GM18868 (cell line): ENCODE measurements around the gene SRP68.

Experiments
- ATAC-seq: cut with Tn5 transposase; IDR thresholded peaks from one replicate; pipeline ENCODE4 v1.9.1; 2021; ENCODE audit warnings: mild to moderate bottlenecking, moderate library complexity; ENCODE audit not compliant: unreplicated experiment

The SRP68 gene

DNA sequence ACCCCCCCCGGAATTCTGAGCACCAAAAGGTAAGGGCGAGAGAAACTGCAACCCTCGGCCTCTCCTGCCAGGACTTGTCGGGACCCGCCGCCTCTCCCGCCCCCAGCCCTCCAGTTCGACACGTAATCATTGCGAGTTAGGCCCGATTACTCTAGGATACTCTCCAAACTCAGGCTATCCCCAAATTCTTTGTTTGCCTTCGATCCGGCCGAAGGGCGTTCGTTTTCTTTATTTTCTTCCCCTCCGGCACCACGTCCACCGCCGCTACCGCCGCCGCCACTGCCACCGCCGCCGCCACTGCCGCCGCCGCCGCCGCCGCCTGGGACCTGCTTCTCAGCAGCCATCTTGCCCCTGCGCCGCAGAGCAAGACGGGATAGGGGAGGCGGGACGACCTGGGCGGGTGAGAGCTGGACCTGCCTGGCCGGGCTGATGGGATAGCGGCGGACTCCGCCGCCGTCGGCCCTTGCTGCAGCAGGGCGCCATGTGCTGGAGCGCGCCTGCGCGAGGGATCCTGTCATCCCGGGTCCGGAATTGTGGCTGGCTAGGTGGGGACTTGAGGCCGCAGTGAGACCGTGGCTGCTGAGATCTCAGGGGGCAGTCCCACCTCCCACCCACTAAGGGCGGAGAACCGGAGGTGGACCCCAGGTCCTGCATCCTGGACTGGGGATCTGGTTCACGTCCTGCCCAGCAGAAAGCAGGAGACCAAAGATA lies at the start of gene SRP68:
Gene SRP68 (minus strand): TSS at position 370 of the 711 bp plus-strand sequence. CDS start 26 bp downstream, at position 344.
- ATAC-seq = peak; percentile 91

- no peak for ATAC-seq
Observed at GRCh38 chr17:76121932-76122430, 49.7 kb upstream of the SRP68 start.

DNA sequence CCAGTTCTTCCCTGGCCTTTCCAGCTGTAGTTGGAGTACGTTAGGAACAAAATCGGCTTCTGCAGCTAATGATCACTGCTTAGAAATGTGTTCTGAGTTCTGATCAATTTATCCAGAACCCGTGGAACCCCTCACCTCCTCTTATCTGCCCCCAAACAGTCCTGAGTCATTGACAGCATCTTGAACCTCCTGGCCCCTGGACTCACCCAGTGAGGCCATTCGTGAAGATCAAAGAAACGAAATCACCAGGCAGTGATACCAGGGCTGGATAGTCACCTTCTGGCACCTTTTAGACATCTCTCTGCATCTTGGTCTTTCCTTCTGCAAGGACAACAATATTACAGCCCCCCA lies 48.3 kb upstream of the SRP68 start:
- no peak for ATAC-seq

GRCh38 chr17:76119409-76120371 lies 47.4 kb upstream of the SRP68 start:
- no peak for ATAC-seq

DNA sequence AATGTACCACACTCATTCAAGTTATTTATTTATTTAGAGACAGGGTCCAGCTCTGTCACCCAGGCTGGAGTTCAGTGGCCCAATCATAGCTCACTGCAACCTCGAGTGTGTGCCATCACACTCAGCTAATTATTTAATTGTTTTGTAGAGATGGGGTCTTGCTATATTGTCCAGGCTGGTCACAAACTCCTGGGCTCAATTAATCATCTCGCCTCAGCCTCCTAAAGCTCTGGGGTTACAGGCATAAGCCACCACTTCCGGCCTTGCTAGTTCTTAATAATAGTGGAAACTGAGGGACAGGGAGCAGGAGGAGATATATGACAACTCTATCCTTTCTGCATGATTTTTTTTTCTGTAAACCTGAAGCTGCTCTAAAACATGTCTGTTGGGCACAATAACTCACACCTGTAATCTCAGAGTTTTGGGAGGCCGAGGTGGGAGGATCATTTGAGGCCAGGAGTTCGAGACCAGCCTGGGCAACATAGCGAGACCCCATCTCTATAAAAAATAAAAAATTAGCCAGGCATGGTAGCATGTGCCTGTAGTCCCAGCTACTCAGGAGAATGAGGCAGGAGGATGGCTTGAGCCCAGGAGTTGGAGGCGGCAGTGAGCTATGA lies 42.9 kb upstream of the SRP68 start:
- ATAC-seq = no peak

DNA sequence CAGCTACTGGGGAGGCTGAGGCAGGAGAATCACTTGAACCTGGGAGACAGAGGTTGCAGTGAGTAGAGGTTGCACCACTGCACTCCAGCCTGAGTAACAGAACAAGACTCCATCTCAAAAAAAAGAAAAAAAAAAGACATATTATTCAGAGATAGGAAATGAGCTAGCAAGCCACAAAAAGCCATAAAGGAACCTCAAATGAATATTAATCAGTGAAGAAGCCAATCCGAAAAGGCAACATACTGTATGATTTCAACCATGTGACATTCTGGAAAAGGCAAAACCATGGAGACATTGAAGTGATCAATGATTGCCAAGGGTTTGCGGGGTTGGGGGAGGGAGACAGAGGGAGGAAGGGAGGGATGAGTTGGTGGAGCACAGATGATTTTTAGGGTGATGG lies 39.6 kb upstream of the SRP68 start:
- no peak for ATAC-seq

- no peak for ATAC-seq
Observed at GRCh38 chr17:76107509-76107908, 35.2 kb upstream of the SRP68 start.

- ATAC-seq = no peak
Observed at GRCh38 chr17:76106703-76107102, 34.4 kb upstream of the SRP68 start.

GRCh38 chr17:76104896-76105231 lies 32.5 kb upstream of the SRP68 start:
- ATAC-seq = no peak

DNA sequence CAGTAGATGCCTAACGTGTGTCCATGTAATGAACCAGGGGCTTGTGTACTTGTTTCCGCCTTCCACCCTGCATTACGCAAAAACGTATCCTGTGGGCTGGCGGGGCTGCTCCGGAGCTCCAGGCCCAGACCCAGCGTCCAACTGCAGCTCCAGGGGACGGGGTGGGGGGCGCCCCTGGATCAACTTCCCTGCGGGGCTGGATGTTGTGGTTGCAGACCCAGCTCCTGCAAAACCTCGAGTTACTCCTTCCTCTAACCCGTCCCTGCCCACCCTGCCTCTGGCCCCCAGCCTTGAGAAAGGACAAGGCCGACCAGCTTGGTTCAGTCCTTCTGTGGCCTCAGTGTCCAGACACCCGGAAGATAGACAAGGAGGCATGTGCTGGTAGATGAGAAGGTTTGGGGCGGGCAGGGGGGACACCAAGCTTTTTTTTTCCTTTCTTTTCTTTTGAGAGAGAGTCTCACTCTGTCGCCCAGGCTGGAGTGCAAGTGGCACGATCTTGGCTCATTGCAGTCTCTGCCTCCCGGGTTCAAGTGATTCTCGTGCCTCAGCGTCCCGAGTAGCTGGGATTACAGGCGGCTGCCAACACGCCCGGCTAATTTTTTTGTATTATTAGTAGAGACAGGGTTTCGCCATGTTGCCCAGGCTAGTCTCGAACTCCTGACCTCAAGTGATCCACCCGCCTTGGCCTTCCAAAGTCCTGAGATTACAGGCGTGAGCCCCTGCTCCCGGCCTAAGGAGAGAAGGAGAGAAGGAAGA lies 32.0 kb upstream of the SRP68 start:
- ATAC-seq = no peak

DNA sequence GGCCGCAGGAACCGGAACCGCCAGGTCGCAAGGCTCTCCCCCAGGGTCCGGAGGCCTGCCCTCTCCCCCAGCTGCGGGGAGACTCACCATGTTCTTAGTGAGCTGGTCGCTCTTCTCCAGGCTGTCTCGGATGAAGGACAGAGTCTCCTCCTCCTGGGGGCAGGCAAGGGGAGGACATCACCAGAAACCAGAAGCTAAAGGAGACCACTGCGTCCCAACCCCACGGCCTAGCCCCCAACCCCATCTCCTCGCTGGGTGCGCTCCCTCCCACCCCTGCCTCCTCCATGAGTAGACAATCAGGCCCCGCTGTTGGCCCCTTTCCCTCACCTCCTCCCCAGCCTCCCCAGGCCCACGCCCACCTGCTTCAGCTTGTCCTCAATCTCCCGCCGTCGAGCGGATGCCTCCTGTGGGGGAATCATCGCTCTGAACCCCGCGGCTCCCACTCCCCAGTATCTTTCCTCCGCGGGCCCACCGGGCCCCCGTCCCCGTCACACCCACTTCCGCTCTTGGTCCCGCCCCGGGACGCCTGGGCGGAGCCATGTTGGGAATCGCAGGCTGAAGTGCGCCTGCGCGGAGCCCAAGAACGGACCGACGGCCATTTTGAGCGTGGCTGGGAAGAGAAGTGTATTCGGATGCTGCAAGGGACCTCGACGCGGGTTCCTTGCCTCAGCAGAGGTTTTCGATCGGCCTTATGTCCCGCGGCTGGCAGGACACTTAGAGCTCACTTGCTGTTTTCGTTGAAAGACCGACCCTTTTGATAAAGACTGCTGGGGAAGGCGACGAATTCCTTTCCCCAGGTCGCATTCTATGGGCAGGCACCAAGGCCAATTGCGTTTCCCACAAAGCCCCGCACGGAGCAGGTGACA lies 31.2 kb upstream of the SRP68 start, which contains the start of gene EXOC7:
Gene EXOC7 (minus strand): TSS at position 514 of the 866 bp plus-strand sequence. CDS start 95 bp downstream, at position 419.
- ATAC-seq = peak; percentile 71

- no peak for ATAC-seq
Observed at GRCh38 chr17:76102944-76103273, 30.6 kb upstream of the SRP68 start.

DNA sequence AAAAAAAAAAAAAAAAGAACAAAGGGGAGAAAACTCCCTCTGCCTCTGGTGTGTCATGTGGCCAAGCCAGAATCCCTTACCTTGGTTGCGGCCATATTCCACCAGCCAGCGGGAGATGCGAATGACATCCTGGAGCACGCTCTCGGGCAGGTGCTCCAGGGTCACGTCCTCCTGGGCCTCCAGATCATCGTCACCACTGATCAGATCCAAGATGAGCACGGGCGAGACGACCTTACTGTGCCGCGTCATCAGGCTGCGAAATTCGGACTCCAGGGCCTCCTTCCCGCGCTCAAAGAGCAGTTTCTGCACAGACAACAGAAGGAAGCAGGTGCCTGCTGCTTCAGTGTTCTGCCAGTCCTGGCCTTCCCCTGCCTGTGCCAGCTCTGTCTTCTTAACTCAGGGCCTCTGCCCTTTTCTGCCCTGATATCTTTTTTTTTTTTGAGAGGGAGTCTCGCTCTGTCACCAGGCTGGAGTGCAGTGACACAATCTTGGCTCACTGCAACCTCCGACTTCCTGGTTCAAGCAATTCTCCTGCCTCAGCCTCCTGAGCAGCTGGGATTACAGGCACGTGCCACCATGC lies 25.5 kb upstream of the SRP68 start:
- ATAC-seq = no peak

- ATAC-seq = no peak
Observed at GRCh38 chr17:76095943-76096342, 23.6 kb upstream of the SRP68 start.

DNA sequence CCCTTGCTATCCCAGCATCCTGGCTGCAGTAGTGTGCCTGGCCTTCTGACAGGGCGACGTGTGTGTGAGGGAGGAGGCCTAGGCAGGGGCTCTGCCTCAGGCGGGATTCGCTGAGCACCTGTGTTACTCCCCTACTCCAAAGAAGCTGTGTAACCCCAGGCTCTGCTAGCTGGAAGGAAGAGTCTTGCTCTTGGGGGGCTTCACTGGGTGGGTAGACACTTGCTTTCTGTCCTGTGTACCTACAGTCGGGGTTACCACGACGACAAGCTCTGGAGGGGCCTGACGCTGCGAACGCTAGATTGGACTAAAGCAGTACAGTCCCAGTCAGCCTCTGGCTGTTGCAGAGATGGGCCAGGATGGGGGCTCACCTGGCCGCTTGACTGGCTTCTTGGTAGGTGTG lies 21.7 kb upstream of the SRP68 start:
- ATAC-seq = no peak

- ATAC-seq = no peak
Observed at GRCh38 chr17:76092526-76093413, 20.5 kb upstream of the SRP68 start.

GRCh38 chr17:76091526-76092286 lies 19.4 kb upstream of the SRP68 start:
- ATAC-seq = no peak
